Measurements from ENCODE around the gene RPGR. TPM values are rescaled to one million over a fixed set of nuclear protein-coding genes. Genes with fewer than 3 reads are reported as not detected.

RPGR gene
- total RNA-seq, 4 donors from 2014 or later: 12.6 to 43.0 (median 25.2) TPM

DNA sequence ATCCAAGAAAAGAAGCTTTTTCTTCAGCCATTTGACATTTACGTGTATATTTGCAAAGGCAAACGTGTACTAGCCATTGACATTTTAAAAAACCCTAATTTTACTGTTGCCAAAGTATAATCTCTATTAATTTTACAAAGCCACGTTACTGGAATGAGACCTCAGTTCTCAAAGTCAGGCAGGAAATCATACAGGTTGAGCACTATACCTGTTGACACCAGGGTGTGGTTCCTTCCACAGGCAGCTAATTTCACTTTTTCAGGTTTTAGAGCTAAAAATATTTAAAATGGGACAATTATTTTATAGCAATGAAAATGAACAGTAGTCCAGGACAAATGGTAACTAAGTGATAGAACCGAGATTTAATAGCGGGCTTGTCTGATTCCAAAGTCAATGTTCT is 6.5 kb downstream of the RPGR start:
- peaks cover 5% of the 10 kb centered on the region for H3K36me3 ChIP-seq
- H3K4me3 ChIP-seq: no peak overlapping the region
- H3K27me3 ChIP-seq: no peaks in the 10 kb centered on the region
- no peaks in the 10 kb centered on the region for H3K4me1 ChIP-seq
- H3K27ac ChIP-seq: no peak overlapping the region
- WGBS: 70% methylated on average over 5 of the region's 5 CpGs
- no peak for DNase-seq (ENCODE audit: low spot score in 2 of 2)
- TF ChIP-seq POLR2AphosphoS5 (IDR thresholded peaks at IDR 0.05) (no peak), POLR2A (IDR thresholded peaks at IDR 0.05) (no peak), EP300 (IDR thresholded peaks at IDR 0.05) (no peak)
- TF ChIP-seq, protein P1, sequence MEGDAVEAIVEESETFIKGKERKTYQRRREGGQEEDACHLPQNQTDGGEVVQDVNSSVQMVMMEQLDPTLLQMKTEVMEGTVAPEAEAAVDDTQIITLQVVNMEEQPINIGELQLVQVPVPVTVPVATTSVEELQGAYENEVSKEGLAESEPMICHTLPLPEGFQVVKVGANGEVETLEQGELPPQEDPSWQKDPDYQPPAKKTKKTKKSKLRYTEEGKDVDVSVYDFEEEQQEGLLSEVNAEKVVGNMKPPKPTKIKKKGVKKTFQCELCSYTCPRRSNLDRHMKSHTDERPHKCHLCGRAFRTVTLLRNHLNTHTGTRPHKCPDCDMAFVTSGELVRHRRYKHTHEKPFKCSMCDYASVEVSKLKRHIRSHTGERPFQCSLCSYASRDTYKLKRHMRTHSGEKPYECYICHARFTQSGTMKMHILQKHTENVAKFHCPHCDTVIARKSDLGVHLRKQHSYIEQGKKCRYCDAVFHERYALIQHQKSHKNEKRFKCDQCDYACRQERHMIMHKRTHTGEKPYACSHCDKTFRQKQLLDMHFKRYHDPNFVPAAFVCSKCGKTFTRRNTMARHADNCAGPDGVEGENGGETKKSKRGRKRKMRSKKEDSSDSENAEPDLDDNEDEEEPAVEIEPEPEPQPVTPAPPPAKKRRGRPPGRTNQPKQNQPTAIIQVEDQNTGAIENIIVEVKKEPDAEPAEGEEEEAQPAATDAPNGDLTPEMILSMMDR (IDR thresholded peaks at IDR 0.05): no peak
- no peaks in the 10 kb centered on the region for H3K9me3 ChIP-seq

DNA sequence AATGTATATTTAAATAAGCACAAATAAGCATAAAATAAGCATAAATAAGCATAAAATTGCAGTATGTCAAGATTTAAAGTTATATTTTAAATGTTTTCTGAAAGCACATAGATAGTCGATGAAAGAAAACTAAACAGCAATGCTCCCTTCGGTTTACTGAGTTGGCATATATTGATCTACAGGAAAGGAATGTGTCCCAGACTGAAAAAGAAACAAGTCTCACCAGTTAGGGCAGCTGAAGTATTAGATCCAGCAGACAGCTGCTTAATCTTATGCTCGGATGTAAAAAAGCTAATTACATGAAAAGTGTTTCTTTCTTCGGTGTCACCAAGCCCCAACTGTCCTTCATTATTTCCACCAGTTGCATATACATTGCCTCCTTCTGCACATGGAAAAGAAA is 8.7 kb downstream of the RPGR start:
- Histone ChIP-seq H3K4me1 (no peaks in the 10 kb centered on the region), H3K4me3 (no peak overlapping the region), H3K9me3 (no peaks in the 10 kb centered on the region), H3K36me3 (peaks cover 5% of the 10 kb centered on the region), H3K27me3 (no peaks in the 10 kb centered on the region), H3K27ac (no peak overlapping the region)
- WGBS: 68% methylated on average over 4 of the region's 4 CpGs
- DNase-seq (ENCODE audit: low spot score in 2 of 2): no peak
- TF ChIP-seq EP300 (IDR thresholded peaks at IDR 0.05): no peak
- TF ChIP-seq, protein P1 (IDR thresholded peaks at IDR 0.05): no peak
- no peak for TF ChIP-seq POLR2A (IDR thresholded peaks at IDR 0.05)
- no peak for TF ChIP-seq POLR2AphosphoS5 (IDR thresholded peaks at IDR 0.05)

DNA sequence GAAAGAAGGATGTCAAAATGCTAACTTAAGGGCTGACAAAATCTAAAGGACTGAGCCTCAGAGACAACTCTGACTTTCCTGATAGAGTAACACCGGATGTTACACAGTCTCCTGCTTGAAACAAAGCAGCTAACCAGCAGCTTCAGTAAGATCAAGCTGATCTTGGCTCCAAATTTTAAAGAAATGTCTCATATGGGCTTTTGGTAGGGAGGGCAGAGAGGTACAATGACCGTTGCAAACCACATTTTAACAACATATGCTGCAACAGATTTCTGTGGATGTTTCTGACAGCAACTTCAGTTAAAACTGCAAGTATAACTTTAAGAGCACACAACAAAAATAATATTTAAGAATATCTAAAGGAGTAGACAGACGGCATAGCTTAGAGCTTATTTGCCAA is 9.1 kb downstream of the RPGR start:
- no peaks in the 10 kb centered on the region for H3K27me3 ChIP-seq
- WGBS: 68% methylated on average over 3 of the region's 3 CpGs
- no peaks in the 10 kb centered on the region for H3K9me3 ChIP-seq
- peaks cover 5% of the 10 kb centered on the region for H3K36me3 ChIP-seq
- no peak for DNase-seq (ENCODE audit: low spot score in 2 of 2)
- no peak overlapping the region for H3K4me3 ChIP-seq
- TF ChIP-seq, protein P1 (IDR thresholded peaks at IDR 0.05): no peak
- no peak for TF ChIP-seq POLR2A (IDR thresholded peaks at IDR 0.05)
- no peak for TF ChIP-seq EP300 (IDR thresholded peaks at IDR 0.05)
- TF ChIP-seq POLR2AphosphoS5 (IDR thresholded peaks at IDR 0.05): no peak
- no peak overlapping the region for H3K27ac ChIP-seq
- no peaks in the 10 kb centered on the region for H3K4me1 ChIP-seq

DNA sequence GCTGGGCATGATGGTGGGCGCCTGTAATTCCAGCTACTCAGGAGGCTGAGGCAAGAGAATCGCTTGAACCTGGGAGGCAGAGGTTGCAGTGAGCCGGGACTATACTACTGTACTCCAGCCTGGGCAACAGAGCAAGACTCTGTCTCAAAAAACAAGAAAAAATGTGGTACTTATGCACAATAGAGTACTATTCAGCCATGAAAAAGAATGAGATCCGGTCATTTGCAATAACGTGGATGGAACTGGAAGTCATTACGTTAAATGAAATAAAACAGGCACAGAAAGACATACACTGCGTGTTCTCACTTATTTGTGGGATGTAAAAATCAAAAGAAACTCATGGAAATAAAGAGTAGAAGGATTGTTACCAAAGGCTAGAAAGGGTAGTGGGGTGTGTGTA is 12.1 kb downstream of the RPGR start:
- Histone ChIP-seq H3K27ac (no peak overlapping the region), H3K4me1 (no peaks in the 10 kb centered on the region), H3K27me3 (no peaks in the 10 kb centered on the region), H3K4me3 (no peak overlapping the region), H3K36me3 (peaks cover 5% of the 10 kb centered on the region), H3K9me3 (no peaks in the 10 kb centered on the region)
- 84% methylated on average over 7 of the region's 7 CpGs for WGBS
- TF ChIP-seq, protein P1 (IDR thresholded peaks at IDR 0.05): no peak
- no peak for TF ChIP-seq POLR2AphosphoS5 (IDR thresholded peaks at IDR 0.05)
- TF ChIP-seq POLR2A (IDR thresholded peaks at IDR 0.05): no peak
- TF ChIP-seq EP300 (IDR thresholded peaks at IDR 0.05): no peak
- DNase-seq (ENCODE audit: low spot score in 2 of 2): no peak

DNA sequence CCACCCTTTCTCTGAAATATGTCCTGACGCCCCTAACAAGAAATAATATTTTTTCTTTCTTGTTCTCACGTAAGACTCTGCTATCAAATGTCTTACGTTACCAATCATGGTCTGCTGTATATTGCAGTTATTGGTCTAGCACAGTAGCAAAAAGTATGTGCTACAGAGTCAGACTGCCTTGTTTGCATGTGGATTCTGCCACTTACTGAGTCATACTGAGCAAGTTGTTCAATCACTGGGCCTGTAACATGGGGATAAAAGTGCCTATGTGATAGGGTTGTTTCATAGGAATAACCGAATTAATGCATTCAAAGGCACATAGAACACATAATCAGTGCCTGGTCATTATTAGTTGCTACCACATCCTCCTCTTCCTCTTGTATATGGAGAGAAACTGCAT is 14.1 kb downstream of the RPGR start:
- WGBS: 85% methylated on average over 4 of the region's 4 CpGs
- DNase-seq (ENCODE audit: low spot score in 2 of 2): no peak
- no peaks in the 10 kb centered on the region for H3K9me3 ChIP-seq
- H3K36me3 ChIP-seq: peaks cover 5% of the 10 kb centered on the region
- no peaks in the 10 kb centered on the region for H3K27me3 ChIP-seq
- no peak overlapping the region for H3K27ac ChIP-seq
- TF ChIP-seq POLR2A (IDR thresholded peaks at IDR 0.05): no peak
- no peaks in the 10 kb centered on the region for H3K4me1 ChIP-seq
- no peak overlapping the region for H3K4me3 ChIP-seq

DNA sequence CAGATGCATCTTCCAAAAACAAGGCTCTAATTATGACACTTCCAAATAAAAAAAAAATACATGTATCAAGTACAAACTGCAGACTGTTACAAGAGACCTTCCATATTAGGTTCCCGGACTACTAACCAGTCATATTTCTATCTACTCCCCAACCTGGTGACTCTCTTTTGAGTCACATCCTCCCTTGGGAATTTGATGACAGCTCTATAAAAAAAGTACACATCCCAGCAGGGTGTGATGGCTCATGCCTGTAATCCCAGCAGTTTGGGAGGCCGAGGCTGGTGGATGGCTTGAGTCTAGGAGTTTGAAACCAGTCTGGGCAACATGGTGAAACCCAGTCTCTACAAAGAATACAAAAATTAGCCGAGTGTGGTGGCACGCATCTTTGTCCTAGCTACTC is 14.9 kb downstream of the RPGR start:
- peaks cover 5% of the 10 kb centered on the region for H3K36me3 ChIP-seq
- H3K27me3 ChIP-seq: no peaks in the 10 kb centered on the region
- H3K9me3 ChIP-seq: no peaks in the 10 kb centered on the region
- no peak overlapping the region for H3K4me3 ChIP-seq
- no peak for DNase-seq (ENCODE audit: low spot score in 2 of 2)
- no peak overlapping the region for H3K27ac ChIP-seq
- TF ChIP-seq POLR2AphosphoS5 (IDR thresholded peaks at IDR 0.05) (no peak), EP300 (IDR thresholded peaks at IDR 0.05) (no peak), POLR2A (IDR thresholded peaks at IDR 0.05) (no peak)
- TF ChIP-seq, protein P1 (IDR thresholded peaks at IDR 0.05): no peak
- 86% methylated on average over 4 of the region's 4 CpGs for WGBS
- H3K4me1 ChIP-seq: no peaks in the 10 kb centered on the region
